Stimulated activated CD8-positive, alpha-beta memory T cell treated with anti-CD3 and anti-CD28 coated beads, Interleukin-4, amount 100 ng/mL, for 1 hour (primary cell): ENCODE measurements around the gene UBE2G2.

Source experiments
- DNase-seq, 2 donors: peaks; one replicate each; pipeline ENCODE4 v3.0.0-alpha.2; 2020; ENCODE audit warnings: low read depth in 2 of 2, low spot score in 1 of 2

Gene UBE2G2

DNA sequence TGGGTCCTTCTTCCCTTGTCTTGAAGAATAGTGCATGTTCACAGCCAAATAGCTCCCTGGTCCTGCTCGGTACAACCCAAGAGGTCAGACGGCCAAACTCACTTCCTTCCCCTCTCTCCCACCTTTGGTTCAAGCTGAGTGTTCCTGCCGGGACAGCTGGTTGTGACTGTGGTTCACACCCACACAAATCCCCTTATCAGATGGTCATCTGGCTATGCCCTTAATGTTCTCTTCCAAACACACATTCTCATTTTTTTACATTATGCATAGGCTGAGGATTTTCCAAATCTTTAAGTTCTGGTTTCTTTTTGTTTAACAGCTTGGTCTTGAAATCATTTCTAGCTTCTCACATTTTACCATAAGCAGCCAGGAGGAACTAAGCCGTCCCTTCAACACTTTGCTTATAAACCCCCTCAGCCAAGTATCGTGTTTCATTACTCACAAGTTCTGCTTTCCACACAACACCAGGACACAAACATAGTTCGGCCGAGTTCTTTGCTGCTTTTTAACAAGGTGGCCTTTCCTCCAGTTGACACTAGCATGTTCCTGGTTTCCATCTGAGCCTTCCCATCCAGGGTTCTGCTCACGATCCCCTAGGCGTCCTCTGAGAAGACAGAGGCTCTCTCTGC lies 70.6 kb downstream of the UBE2G2 start:
- DNase-seq, result no peak

DNA sequence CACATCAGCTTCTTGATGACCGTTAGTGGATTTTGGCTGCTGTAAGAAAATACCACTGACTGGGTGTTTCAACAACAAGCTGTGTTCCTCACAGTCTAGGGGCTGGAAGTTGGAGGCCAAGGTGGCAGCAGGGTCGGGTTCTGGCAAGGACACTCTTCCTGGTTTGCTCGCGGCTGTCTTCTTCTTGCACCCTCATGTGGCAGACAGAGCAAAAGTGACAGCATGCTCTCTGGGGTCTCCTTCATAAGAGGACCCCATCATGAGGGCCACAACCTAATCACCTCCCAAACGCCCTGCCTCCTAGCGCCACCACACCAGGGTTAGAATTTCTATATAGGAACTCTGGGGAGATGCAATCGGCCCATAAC lies 71.6 kb downstream of the UBE2G2 start:
- no peak for DNase-seq

- DNase-seq, result no peak
Measured at GRCh38 chr21:44729336-44730027, 72.1 kb downstream of the UBE2G2 start.

DNA sequence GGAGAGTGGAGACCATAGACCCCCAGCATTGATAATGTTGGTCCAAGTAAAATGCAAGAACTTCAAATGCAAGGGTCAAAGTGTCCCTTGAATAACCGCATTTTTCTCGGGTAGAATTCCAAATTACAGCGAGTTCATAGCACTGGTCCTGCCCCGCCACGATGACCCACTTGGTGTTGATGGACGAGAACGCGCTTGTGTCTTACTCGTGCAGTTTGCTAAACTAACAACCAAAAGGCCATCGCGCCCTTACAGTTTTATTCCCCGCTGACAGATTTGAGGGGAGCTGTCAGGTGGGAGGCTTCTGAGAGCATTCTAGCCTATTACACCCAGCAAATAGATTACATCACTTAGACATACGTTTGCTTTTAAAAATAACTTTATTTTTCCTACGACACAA lies 72.9 kb downstream of the UBE2G2 start:
- no peak for DNase-seq

DNA sequence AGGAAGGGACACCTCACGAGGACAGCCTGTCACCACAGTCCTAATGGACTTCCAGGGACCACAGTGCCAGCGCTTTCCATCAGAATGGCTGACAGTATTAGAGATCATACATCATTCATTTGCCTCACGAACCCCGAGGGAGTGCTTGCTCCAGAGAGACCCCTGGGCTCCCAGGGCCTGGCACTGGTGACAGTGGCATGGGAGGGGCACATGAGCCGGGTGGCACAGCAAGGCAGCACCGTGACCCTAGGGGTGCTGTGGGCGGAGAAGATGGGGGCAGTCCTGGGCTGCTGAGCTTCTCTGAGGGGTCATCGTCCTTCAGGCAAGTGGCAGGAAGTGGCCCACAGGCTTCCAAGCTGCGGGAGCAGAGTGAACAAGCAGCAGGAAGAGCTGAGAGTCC lies 73.9 kb downstream of the UBE2G2 start:
- DNase-seq, result no peak

- DNase-seq, result no peak
Measured at GRCh38 chr21:44727321-44727720, 74.3 kb downstream of the UBE2G2 start.

- no peak for DNase-seq
Measured at GRCh38 chr21:44726826-44727225, 74.8 kb downstream of the UBE2G2 start.

GRCh38 chr21:44724926-44725325 lies 76.7 kb downstream of the UBE2G2 start:
- no peak for DNase-seq

- no peak for DNase-seq
Measured at GRCh38 chr21:44724196-44724595, 77.4 kb downstream of the UBE2G2 start.

DNA sequence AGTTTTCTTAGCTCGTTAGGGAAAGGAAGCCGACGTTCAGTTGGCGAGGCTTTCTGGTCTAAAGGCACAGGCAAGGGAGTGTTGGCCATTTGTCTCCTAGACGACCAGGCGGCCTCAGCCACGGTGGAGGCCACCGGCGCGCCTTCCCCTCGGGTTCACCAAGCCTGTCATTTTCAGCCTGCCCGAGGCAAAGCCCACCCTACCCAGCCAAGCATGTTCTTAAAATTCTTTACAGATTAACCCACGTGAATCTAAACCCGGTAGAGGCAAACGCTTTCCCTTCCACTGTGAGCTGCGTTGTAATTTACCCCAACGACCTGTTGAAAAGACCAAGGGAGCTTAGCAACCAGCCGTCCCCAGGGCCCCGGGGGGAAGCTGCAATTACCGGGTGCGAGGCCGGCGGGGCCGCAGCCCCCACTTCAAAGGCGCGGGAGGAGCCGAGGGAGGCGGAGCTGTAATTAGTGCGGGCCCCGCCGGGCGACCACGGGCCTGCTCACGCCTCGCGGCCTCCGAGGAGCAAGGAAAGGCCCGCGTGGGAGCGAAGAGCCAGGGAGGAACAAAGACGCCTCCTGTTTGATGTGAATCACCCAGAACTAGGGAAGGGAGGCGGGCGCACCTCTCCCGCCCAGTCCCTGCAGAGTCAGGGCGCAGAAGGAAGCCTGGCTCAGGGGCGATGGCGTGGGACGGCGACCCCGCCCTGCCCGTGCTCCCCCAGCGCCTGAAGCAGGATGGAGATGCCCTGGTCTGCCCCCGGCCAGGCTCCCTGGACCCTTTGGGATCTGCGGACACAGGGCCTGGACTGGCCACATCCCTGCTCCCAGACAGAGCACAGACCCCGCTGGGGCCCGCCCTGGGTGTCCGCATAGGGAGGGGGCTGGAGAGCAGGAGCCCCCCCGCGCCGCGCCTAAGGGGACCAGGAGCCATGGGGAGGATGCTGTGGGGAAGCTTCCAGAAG lies 78.2 kb downstream of the UBE2G2 start:
- DNase-seq, result no peak

DNA sequence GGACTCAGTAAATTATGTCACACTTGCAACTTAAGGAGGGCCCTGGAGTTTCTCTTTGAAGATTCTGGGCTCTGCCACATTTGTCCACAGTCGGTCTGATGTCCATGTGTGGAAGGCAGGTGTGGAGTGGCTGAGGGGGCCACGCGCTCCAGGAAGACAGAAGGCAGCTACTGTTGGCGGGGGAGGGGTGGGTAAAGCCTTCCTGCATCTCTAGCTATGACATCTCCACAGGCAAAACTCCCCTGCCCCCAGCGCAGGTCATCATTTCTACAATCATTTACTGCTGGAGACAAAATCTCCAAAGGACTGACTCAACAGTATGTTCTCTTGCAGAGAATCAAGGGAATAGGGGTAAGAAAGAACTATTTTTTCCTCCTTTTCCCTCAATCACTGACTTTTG lies 78.9 kb downstream of the UBE2G2 start:
- DNase-seq, result no peak

GRCh38 chr21:44720170-44720569 lies 81.5 kb downstream of the UBE2G2 start:
- no peak for DNase-seq
